ENCODE measurements around the gene ARHGAP15.

- TF ChIP-seq CTCF (IDR thresholded peaks at IDR 0.05) (no peak), POLR2AphosphoS5 (IDR thresholded peaks at IDR 0.05; ENCODE audit: low read depth, low read length) (no peak)
Observed at GRCh38 chr2:143564419-143564818, 435.2 kb downstream of the ARHGAP15 start.
